Gastrocnemius medialis (tissue), 4 donors: ENCODE data around the gene RIN1. TPM values are rescaled to one million over a fixed set of nuclear protein-coding genes. Genes with fewer than 3 reads are reported as not detected.
A peak's percentile ranks its signal among the peaks of the same experiment; 100 is the strongest.

Experiments used
- ATAC-seq, 2 donors: fragments of 150-250 bp; one replicate each; pipeline ENCODE4 v1.9.1; 2016
- DNase-seq, 2 donors: peaks; one replicate each; pipeline ENCODE4 v3.0.0-alpha.2; 2019
- H3K27ac ChIP-seq, 4 donors: fragments of 200-600 bp; sonication (generic); 1 replicate in 1 of 4; 2 replicates in 3 of 4; pipeline ENCODE4 v1.5.1; 2016 to 2018; ENCODE audit warnings: mild to moderate bottlenecking in 2 of 4, moderate library complexity in 1 of 4
- H3K27me3 ChIP-seq, 3 donors: fragments of 200-600 bp; sonication (generic) in 2 of 3; 1 replicate in 1 of 3; 2 replicates in 2 of 3; pipeline versions ENCODE4 v1.5.1 to v1.6.0; 2016 to 2019; ENCODE audit warnings: mild to moderate bottlenecking in 1 of 3, moderate library complexity in 1 of 3
- H3K36me3 ChIP-seq, 2 donors: fragments of 200-600 bp; sonication (generic) in 1 of 2; one replicate each; pipeline ENCODE4 v1.5.1; 2017 to 2018
- H3K4me1 ChIP-seq, 2 donors: fragments of 200-600 bp; sonication (generic) in 1 of 2; one replicate each; pipeline ENCODE4 v1.5.1; 2016 to 2017; ENCODE audit warnings: mild to moderate bottlenecking in 2 of 2
- H3K4me3 ChIP-seq, 4 donors: fragments of 200-600 bp; sonication (generic) in 3 of 4; 1 replicate in 1 of 4; 2 replicates in 3 of 4; pipeline ENCODE4 v1.5.1; 2016 to 2019; ENCODE audit warnings: mild to moderate bottlenecking in 2 of 4
- H3K9me3 ChIP-seq, 3 donors: fragments of 200-600 bp; sonication (generic) in 2 of 3; 1 replicate in 1 of 3; 2 replicates in 2 of 3; pipeline ENCODE4 v1.5.1; 2016 to 2019
- POLR2A ChIP-seq, 2 donors: fragments of 450-650 bp; IDR thresholded peaks; one replicate each; pipeline ENCODE4 v1.6.1; 2017; ENCODE audit warnings: antibody characterized with exemption in 2 of 2, mild to moderate bottlenecking in 2 of 2, moderate library complexity in 2 of 2
- in situ Hi-C, 4 donors: fragments of 200-750 bp; cut with MboI; loops; one replicate each; pipeline versions ENCODE4 v1.15.0 to v1.8.0; 2017; ENCODE audit warnings: low sequenced_read_pairs in 4 of 4
- intact Hi-C: fragments of 100-400 bp; cut with DNase I; formaldehyde crosslinking; loops from one replicate; pipeline ENCODE4 v1.15.1; 2023; ENCODE audit warnings: low total_unique reads
- total RNA-seq, 4 donors: library from RNA; depleted of rRNA; stranded (reverse); fragments of >200 nt; gene quantifications; one replicate each; pipeline versions ENCODE4 v1.1.0 to v1.2.3, GENCODE V29; 2016
- TF ChIP-seq, protein P1 (sequence below), 5 experiments: fragments of 450-650 bp in 3 of 5; fragments of 200-600 bp in 2 of 5; sonication (generic) in 2 of 5; IDR thresholded peaks in 4 of 5; conservative IDR thresholded peaks in 1 of 5; 1 replicate in 4 of 5; 2 replicates in 1 of 5; pipeline ENCODE4 v1.5.1; 2016 to 2019; ENCODE audit warnings: antibody characterized with exemption in 5 of 5, mild to moderate bottlenecking in 3 of 5, moderate library complexity in 3 of 5

The RIN1 gene
- total RNA-seq, 4 donors from 2014 or later, result 1.9 to 9.7 (median 7.0) TPM

DNA sequence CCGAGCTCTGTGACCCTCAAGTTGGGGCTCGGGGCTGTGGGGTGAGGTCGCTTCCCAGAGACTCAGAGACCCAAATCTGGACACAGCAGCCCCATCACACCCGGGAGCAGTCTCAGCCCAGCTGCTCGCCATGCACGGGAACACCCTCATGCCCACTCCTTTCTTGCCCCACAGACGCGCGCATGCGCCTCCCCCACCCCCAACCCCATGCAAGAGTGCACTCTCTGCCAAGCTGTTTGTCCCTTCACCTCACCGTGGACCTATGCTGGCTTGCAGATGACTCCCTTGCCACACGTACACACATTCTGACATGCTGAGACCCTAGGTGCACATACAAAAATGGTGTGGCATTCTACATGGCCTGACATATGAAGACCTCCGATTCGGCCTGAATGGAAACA is 18.9 kb downstream of the RIN1 start:
- peak overlapping the region; percentile 44 to 68 (median 50) for H3K4me3 ChIP-seq
- ATAC-seq, result no peak
- intact Hi-C loops, result no loop called here

DNA sequence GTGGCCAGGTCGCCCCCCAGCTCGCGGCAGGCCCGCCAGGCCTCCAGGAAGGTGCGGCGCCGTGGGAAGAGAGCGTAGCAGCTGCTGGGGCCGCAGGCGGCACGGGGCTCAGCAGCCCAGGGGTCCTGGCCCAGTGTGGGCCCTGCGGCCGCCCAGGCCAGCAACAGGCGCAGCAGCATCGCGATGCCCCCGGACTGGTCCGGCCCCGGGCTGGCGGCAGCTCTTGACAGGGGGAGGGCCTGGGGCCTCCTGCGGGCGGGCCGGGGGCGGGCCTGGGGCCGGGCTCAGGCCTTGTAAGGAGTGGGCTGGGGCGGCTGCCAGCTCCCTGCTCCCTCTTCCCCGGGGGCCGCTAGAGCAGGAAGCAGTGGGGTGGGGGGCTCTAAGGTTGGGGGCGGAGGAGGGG is 19.4 kb downstream of the RIN1 start, which contains the start of gene CD248:
Gene CD248, minus strand, starts transcription at position 196 of the 403 bp plus-strand sequence. Its CDS starts 17 bp downstream, at position 179.
- Histone ChIP-seq H3K9me3 (no peaks in the 10 kb centered on the region), H3K4me1 (peaks cover 7% of the 10 kb centered on the region in 2 donors), H3K36me3 (no peaks in the 10 kb centered on the region), H3K27ac (peak within 1 kb of the TSS; percentile 72 to 84 (median 80)), H3K27me3 (peaks cover 5 to 14% (median 12%) of the 10 kb centered on the region in 3 donors), H3K4me3 (peak within 1 kb of the TSS; percentile 44 to 68 (median 50))
- DNase-seq (peak in 1 of 2 donors; percentile 48), ATAC-seq (no peak)
- in situ Hi-C loops, result no loop called here
- intact Hi-C loops, result no loop called here
- TF ChIP-seq, protein P1, sequence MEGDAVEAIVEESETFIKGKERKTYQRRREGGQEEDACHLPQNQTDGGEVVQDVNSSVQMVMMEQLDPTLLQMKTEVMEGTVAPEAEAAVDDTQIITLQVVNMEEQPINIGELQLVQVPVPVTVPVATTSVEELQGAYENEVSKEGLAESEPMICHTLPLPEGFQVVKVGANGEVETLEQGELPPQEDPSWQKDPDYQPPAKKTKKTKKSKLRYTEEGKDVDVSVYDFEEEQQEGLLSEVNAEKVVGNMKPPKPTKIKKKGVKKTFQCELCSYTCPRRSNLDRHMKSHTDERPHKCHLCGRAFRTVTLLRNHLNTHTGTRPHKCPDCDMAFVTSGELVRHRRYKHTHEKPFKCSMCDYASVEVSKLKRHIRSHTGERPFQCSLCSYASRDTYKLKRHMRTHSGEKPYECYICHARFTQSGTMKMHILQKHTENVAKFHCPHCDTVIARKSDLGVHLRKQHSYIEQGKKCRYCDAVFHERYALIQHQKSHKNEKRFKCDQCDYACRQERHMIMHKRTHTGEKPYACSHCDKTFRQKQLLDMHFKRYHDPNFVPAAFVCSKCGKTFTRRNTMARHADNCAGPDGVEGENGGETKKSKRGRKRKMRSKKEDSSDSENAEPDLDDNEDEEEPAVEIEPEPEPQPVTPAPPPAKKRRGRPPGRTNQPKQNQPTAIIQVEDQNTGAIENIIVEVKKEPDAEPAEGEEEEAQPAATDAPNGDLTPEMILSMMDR (IDR thresholded peaks at IDR 0.05 in 4 of 5, conservative IDR thresholded peaks at IDR 0.05 in 1 of 5), result no peak
- peak in 1 of 2 donors; percentile 55 for TF ChIP-seq POLR2A (IDR thresholded peaks at IDR 0.05)

More for the DNA sequence above, 18.9 kb downstream of the RIN1 start:
- in situ Hi-C loops, result no loop called here
- DNase-seq, result no peak
- Histone ChIP-seq H3K4me1 (peaks cover 9 to 10% of the 10 kb centered on the region in 2 donors), H3K9me3 (no peaks in the 10 kb centered on the region), H3K27me3 (peaks cover 5 to 14% (median 12%) of the 10 kb centered on the region in 3 donors), H3K36me3 (no peaks in the 10 kb centered on the region), H3K27ac (peak overlapping the region; percentile 72 to 84 (median 80))
- no peak for TF ChIP-seq POLR2A (IDR thresholded peaks at IDR 0.05)
- TF ChIP-seq, protein P1 (IDR thresholded peaks at IDR 0.05 in 4 of 5, conservative IDR thresholded peaks at IDR 0.05 in 1 of 5), result no peak

DNA sequence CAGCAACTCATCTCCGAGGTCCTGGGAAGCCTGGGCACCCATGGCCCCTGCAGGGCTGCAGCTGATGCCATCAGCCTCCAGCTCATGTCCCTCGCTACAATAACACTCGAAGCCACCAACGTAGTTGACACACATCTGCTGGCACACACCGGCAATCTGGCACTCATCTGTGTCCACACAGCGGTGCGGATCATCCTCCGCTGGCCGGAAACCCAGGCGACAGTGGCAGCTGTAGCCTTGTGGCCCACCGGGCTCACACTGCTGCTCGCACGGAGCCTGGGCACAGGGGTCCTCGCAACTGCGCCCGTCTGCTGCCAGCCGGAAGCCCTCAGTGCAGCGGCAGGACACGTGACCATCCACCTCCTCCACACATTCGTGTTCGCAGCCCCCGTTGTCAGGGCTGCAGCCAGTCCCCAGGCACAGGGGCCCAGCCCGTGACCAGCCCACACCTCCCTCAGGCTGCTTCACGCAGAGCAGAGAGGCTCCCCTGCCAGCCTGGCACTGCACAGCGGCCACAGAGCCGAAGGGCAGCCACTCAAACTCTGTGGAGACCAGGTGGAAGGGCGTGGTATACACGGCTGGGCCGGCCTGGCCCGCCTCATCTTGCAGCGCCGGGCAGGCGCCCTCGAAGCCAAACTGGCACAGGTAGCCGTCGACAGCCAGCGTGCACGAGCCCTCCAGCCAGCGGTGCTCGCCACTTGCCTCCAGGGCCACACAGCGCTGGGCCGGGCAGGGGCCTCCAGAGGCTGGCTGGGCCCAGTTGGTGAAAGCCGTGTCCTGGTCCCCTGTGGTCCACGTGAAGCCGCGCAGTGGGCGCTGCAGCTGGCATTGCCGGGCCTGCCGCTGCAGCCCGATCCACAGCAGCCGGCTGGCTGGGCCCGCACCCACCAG is 20.1 kb downstream of the RIN1 start:
- peaks cover 6 to 7% of the 10 kb centered on the region in 2 donors for H3K4me1 ChIP-seq
- intact Hi-C loops, result no loop called here

DNA sequence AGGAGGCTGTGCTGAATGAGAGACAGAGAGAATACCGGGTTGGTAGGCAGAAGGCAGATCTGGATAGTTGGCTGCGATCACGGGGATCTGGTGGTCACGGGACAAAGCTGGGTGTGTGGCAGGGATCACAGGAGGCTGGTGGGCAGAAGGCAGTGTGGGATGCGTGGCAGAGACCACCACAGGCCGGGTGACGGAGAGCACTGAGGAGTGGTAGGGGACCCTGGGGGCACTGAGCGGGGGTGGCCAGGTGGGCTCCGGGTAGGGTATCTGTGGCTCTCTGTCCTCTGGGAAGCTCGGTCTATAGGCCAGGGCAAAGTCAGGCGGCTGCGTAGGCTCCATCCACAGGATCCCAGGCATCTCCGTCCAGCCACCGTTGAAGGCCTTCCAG is 20.7 kb downstream of the RIN1 start:
- ATAC-seq (no peak), DNase-seq (no peak)
- H3K4me1 ChIP-seq, result peaks cover 6 to 7% of the 10 kb centered on the region in 2 donors
- H3K27ac ChIP-seq, result peak overlapping the region; percentile 72 to 84 (median 80)
- in situ Hi-C loops, result no loop called here
- H3K9me3 ChIP-seq, result no peaks in the 10 kb centered on the region
- TF ChIP-seq, protein P1 (IDR thresholded peaks at IDR 0.05 in 4 of 5, conservative IDR thresholded peaks at IDR 0.05 in 1 of 5), result no peak
- no peak for TF ChIP-seq POLR2A (IDR thresholded peaks at IDR 0.05)
- H3K27me3 ChIP-seq, result peaks cover 5 to 14% (median 12%) of the 10 kb centered on the region in 3 donors
- peak overlapping the region; percentile 44 to 68 (median 50) for H3K4me3 ChIP-seq
- H3K36me3 ChIP-seq, result no peaks in the 10 kb centered on the region
- intact Hi-C loops, result no loop called here

More for the DNA sequence above, 20.1 kb downstream of the RIN1 start:
- DNase-seq (no peak), ATAC-seq (no peak)
- peaks cover 5 to 14% (median 12%) of the 10 kb centered on the region in 3 donors for H3K27me3 ChIP-seq
- in situ Hi-C loops, result no loop called here
- peak overlapping the region; percentile 72 to 84 (median 80) for H3K27ac ChIP-seq
- no peaks in the 10 kb centered on the region for H3K36me3 ChIP-seq
- peak overlapping the region; percentile 44 to 68 (median 50) for H3K4me3 ChIP-seq
- TF ChIP-seq POLR2A (IDR thresholded peaks at IDR 0.05), result no peak
- TF ChIP-seq, protein P1 (IDR thresholded peaks at IDR 0.05 in 4 of 5, conservative IDR thresholded peaks at IDR 0.05 in 1 of 5), result no peak
- H3K9me3 ChIP-seq, result no peaks in the 10 kb centered on the region
